Measurements from ENCODE around the gene SCN10A. TPM values are rescaled to one million over a fixed set of nuclear protein-coding genes. Genes with fewer than 3 reads are reported as not detected.

SCN10A gene
- total RNA-seq, 2 experiments from 2014 or later: not detected

GRCh38 chr3:38690185-38690584 lies 125.8 kb downstream of the SCN10A start:
- H3K27ac Mint-ChIP-seq: no peak overlapping the region
- H3K36me3 Mint-ChIP-seq: no peaks in the 10 kb centered on the region
- no peak for DNase-seq
- no peak overlapping the region for H3K4me3 Mint-ChIP-seq
- H3K4me1 Mint-ChIP-seq: no peaks in the 10 kb centered on the region
- no peak for ATAC-seq
- CTCF ChIA-PET: interaction anchor here (0.7 kb wide), 1 partner anchor 48 kb away, joined by 3 read pairs; no protein-coding TSS in a partner anchor
- H3K9me3 Mint-ChIP-seq (ENCODE audit: low read depth): no peaks in the 10 kb centered on the region
- H3K27me3 Mint-ChIP-seq: peaks cover 3% of the 10 kb centered on the region

- DNase-seq: no peak
- H3K27ac Mint-ChIP-seq: no peak overlapping the region
- H3K4me1 Mint-ChIP-seq: no peaks in the 10 kb centered on the region
- CTCF ChIA-PET: interaction anchor here (0.7 kb wide), 1 partner anchor 48 kb away, joined by 3 read pairs; no protein-coding TSS in a partner anchor
- no peaks in the 10 kb centered on the region for H3K36me3 Mint-ChIP-seq
- no peaks in the 10 kb centered on the region for H3K27me3 Mint-ChIP-seq
- no peaks in the 10 kb centered on the region for H3K9me3 Mint-ChIP-seq (ENCODE audit: low read depth)
- ATAC-seq: no peak
- no peak overlapping the region for H3K4me3 Mint-ChIP-seq
Measured at GRCh38 chr3:38689774-38690173, 126.2 kb downstream of the SCN10A start.

DNA sequence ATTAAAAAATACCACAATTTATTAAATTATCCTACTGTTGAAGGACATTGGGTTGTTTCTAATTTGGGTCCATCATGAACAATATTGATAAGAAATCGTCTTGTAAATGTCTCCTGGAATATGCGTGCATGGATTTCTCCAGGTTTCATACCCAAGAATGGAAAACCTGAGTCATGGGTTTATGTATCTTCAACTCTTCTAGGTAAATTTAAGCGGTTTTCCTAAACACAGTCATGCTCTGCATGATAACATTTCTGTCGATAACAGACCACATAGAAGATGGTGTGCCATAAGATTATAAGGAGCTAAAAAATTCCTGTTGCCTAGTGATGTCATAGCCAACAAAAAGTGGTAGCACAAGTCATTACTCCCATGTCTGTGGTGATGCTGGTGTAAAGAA lies 126.7 kb downstream of the SCN10A start:
- Mint-ChIP-seq H3K9me3 (ENCODE audit: low read depth) (no peaks in the 10 kb centered on the region), H3K27ac (no peak overlapping the region)
- no peak for DNase-seq

GRCh38 chr3:38687321-38687720 lies 128.7 kb downstream of the SCN10A start:
- Mint-ChIP-seq H3K27ac (no peak overlapping the region), H3K4me3 (no peak overlapping the region), H3K36me3 (no peaks in the 10 kb centered on the region), H3K4me1 (no peaks in the 10 kb centered on the region), H3K9me3 (ENCODE audit: low read depth) (no peaks in the 10 kb centered on the region), H3K27me3 (no peaks in the 10 kb centered on the region)
- DNase-seq: no peak
- ATAC-seq: no peak
- CTCF ChIA-PET: interaction anchor here (1.4 kb wide), 1 partner anchor 166 kb away, joined by 3 read pairs; no protein-coding TSS in a partner anchor

More for the DNA sequence above, 126.7 kb downstream of the SCN10A start:
- no peak overlapping the region for H3K4me3 Mint-ChIP-seq
- CTCF ChIA-PET: no interaction called here
- no peaks in the 10 kb centered on the region for H3K4me1 Mint-ChIP-seq
- no peaks in the 10 kb centered on the region for H3K27me3 Mint-ChIP-seq
- no peaks in the 10 kb centered on the region for H3K36me3 Mint-ChIP-seq
- no peak for ATAC-seq

GRCh38 chr3:38684546-38684945 lies 131.5 kb downstream of the SCN10A start:
- H3K36me3 Mint-ChIP-seq: no peaks in the 10 kb centered on the region
- H3K27ac Mint-ChIP-seq: no peak overlapping the region
- H3K4me3 Mint-ChIP-seq: no peak overlapping the region
- CTCF ChIA-PET: interaction anchor here (1.2 to 1.3 kb wide), 2 partner anchors 29 to 33 kb away, joined by 4 read pairs; no protein-coding TSS in a partner anchor
- DNase-seq (no peak), ATAC-seq (no peak)
- peaks cover 7% of the 10 kb centered on the region for H3K27me3 Mint-ChIP-seq
- H3K9me3 Mint-ChIP-seq (ENCODE audit: low read depth): no peaks in the 10 kb centered on the region
- H3K4me1 Mint-ChIP-seq: no peaks in the 10 kb centered on the region

DNA sequence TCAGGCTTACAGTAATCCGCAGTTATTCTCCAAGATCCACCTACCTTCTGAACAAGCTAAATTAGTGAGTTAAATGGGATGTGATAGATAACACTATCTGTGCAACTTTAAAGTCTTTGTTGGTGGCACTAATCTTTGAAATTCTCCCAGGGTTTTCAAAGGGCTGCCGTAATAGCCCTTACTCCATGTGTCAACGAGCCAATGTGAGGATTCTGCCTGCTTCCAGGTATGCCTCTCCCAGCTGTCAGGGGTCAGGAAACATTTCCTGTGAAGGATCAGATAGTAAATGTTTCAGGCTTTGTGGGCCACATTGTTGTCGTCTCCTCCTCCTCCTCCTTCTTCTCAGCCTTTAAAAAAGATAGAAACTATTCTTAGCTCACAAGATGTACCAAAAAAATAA lies 146.3 kb downstream of the SCN10A start:
- Mint-ChIP-seq H3K4me1 (no peaks in the 10 kb centered on the region), H3K27me3 (peaks cover 44% of the 10 kb centered on the region), H3K9me3 (ENCODE audit: low read depth) (no peaks in the 10 kb centered on the region), H3K27ac (no peak overlapping the region), H3K36me3 (no peaks in the 10 kb centered on the region), H3K4me3 (no peak overlapping the region)
- no peak for DNase-seq
- CTCF ChIA-PET: interaction anchor here (1.1 to 2.1 kb wide), 3 partner anchors 18 to 150 kb away, joined by 3 to 8 read pairs (median 4); no protein-coding TSS in a partner anchor
- ATAC-seq: no peak

- DNase-seq: no peak
- ATAC-seq: no peak
- peaks cover 53% of the 10 kb centered on the region for H3K27me3 Mint-ChIP-seq
- CTCF ChIA-PET: interaction anchor here (0.8 to 4.1 kb wide), 5 partner anchors 11 to 166 kb away, joined by 3 to 21 read pairs (median 5); partner anchors contain the start of gene EXOG
- no peaks in the 10 kb centered on the region for H3K4me1 Mint-ChIP-seq
- no peak overlapping the region for H3K27ac Mint-ChIP-seq
- H3K36me3 Mint-ChIP-seq: no peaks in the 10 kb centered on the region
- H3K9me3 Mint-ChIP-seq (ENCODE audit: low read depth): no peaks in the 10 kb centered on the region
- no peak overlapping the region for H3K4me3 Mint-ChIP-seq
Measured at GRCh38 chr3:38662544-38662943, 153.5 kb downstream of the SCN10A start.

- H3K27ac Mint-ChIP-seq: no peak overlapping the region
- H3K4me3 Mint-ChIP-seq: no peak overlapping the region
- H3K36me3 Mint-ChIP-seq: no peaks in the 10 kb centered on the region
- no peaks in the 10 kb centered on the region for H3K9me3 Mint-ChIP-seq (ENCODE audit: low read depth)
- ATAC-seq (no peak), DNase-seq (peak; percentile 26)
- peaks cover 48% of the 10 kb centered on the region for H3K27me3 Mint-ChIP-seq
- H3K4me1 Mint-ChIP-seq: no peaks in the 10 kb centered on the region
- CTCF ChIA-PET: interaction anchor here (0.7 to 1.9 kb wide), 3 partner anchors 137 to 242 kb away, joined by 3 to 9 read pairs (median 4); no protein-coding TSS in a partner anchor
Measured at GRCh38 chr3:38658841-38659240, 157.2 kb downstream of the SCN10A start.

DNA sequence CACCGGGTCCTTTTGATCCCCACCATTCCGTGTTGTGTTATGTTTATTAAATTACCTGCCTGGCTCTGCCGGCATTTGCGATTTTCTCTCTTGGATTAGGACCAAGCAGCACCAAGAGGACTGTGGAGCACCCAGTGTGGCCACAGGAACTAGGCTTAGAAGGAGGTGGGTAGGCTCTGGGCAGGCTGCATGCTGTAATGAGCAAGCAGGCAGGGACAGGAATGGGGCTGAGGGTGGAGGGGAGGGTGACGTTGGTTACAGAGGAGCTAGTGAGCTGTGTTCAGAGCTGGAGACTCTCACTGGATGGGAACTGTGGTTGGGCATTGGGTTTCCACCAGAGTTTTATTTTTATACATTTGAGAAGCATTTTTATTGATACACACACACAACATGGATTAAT lies 158.6 kb downstream of the SCN10A start:
- no peaks in the 10 kb centered on the region for H3K4me1 Mint-ChIP-seq
- CTCF ChIA-PET: interaction anchor here (1.0 to 4.5 kb wide), 5 partner anchors 11 to 177 kb away, joined by 3 to 41 read pairs (median 3); partner anchors contain the start of gene EXOG
- H3K27ac Mint-ChIP-seq: no peak overlapping the region
- ATAC-seq: no peak
- H3K9me3 Mint-ChIP-seq (ENCODE audit: low read depth): no peaks in the 10 kb centered on the region
- H3K27me3 Mint-ChIP-seq: peaks cover 47% of the 10 kb centered on the region
- DNase-seq: peak; percentile 18
- H3K4me3 Mint-ChIP-seq: no peak overlapping the region
- H3K36me3 Mint-ChIP-seq: no peaks in the 10 kb centered on the region

DNA sequence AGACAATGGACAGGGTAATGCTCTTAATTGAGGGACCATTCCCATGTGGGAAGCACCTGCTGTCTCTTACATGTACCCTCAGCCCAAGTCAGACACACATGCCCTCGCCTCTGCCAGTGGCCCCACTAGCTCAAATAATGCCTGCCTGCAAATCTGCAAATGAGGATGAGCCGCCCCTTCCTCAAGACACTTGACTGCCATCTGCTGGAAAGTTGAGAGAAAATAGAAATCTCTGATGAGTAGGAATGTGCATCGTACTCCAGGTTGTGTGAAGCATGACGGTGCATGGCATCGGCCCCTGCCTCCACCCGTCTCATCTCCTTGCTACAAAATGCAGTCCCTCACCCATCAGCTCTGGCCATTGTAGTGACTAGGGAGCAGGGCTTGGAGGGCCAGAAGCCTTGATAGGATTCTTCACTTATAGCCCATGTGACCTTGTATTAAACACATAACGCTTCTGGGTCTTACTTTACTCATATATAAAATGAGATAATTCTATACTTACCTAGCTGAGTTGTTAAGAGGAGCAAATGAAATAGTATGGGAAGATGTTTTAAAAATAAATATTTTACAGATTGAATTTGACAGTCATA lies 160.2 kb downstream of the SCN10A start:
- peak; percentile 48 for DNase-seq
- CTCF ChIA-PET: interaction anchor here (0.6 to 4.5 kb wide), 13 partner anchors 9 to 733 kb away, joined by 3 to 41 read pairs (median 4); partner anchors contain the start of genes EXOG and XYLB
- no peak overlapping the region for H3K27ac Mint-ChIP-seq

GRCh38 chr3:38653685-38654537 lies 162.1 kb downstream of the SCN10A start:
- no peaks in the 10 kb centered on the region for H3K9me3 Mint-ChIP-seq (ENCODE audit: low read depth)
- H3K4me1 Mint-ChIP-seq: peaks cover 3% of the 10 kb centered on the region

More for the DNA sequence above, 160.2 kb downstream of the SCN10A start:
- Mint-ChIP-seq H3K27me3 (peaks cover 47% of the 10 kb centered on the region), H3K4me1 (peaks cover 3% of the 10 kb centered on the region), H3K4me3 (no peak overlapping the region), H3K36me3 (no peaks in the 10 kb centered on the region), H3K9me3 (ENCODE audit: low read depth) (no peaks in the 10 kb centered on the region)
- ATAC-seq: peak; percentile 40

GRCh38 chr3:38652934-38653333 lies 163.1 kb downstream of the SCN10A start:
- Mint-ChIP-seq H3K4me3 (no peak overlapping the region), H3K27ac (no peak overlapping the region), H3K36me3 (no peaks in the 10 kb centered on the region), H3K4me1 (peaks cover 8% of the 10 kb centered on the region), H3K9me3 (ENCODE audit: low read depth) (no peaks in the 10 kb centered on the region), H3K27me3 (peaks cover 29% of the 10 kb centered on the region)
- no peak for DNase-seq
- no peak for ATAC-seq
- CTCF ChIA-PET: interaction anchor here (2.0 to 3.5 kb wide), 7 partner anchors 9 to 347 kb away, joined by 7 to 69 read pairs (median 14); partner anchors contain the start of gene EXOG

More at GRCh38 chr3:38653685-38654537, 162.1 kb downstream of the SCN10A start:
- ATAC-seq (no peak), DNase-seq (peak; percentile 36)
- Mint-ChIP-seq H3K36me3 (no peaks in the 10 kb centered on the region), H3K27ac (no peak overlapping the region), H3K4me3 (no peak overlapping the region), H3K27me3 (peaks cover 36% of the 10 kb centered on the region)
- CTCF ChIA-PET: interaction anchor here (0.8 to 4.5 kb wide), 5 partner anchors 129 to 158 kb away, joined by 3 to 69 read pairs (median 17); partner anchors contain the start of gene EXOG

DNA sequence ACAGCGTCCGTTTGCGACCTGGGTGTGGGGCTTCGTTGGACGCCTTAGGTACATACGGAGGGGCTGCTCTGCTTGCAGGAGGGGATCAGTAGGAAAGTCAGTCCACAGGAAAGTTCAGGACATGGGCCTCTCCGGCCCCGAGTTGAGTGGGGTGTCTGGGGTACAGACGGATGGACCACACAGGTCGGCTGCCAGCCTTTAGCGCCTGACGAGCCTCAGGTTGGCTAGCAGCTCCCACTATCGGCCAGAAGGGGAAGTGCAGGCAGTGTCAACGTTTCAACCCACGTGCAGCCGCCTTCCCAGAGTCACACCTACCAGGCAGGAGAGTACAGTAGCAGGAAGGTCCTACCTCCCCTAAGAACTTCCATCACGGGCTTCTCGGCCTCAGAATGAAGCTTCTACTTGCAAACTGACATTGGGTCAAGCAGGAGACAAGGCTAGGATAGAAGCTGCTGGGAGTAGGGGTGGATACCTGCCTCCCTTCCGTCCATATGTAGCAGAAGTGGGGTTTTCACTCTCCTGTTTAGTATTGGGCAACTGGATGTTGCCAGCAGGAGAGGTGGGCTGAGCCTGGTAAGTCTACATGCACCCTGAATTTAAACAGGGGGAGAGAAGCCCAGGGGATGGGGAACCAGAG lies 164.7 kb downstream of the SCN10A start:
- H3K9me3 Mint-ChIP-seq (ENCODE audit: low read depth): no peaks in the 10 kb centered on the region
- peaks cover 8% of the 10 kb centered on the region for H3K4me1 Mint-ChIP-seq
- CTCF ChIA-PET: interaction anchor here (0.6 to 3.5 kb wide), 24 partner anchors 11 to 733 kb away, joined by 3 to 69 read pairs (median 4); partner anchors contain the start of gene EXOG
- H3K27ac Mint-ChIP-seq: no peak overlapping the region
- H3K27me3 Mint-ChIP-seq: peaks cover 20% of the 10 kb centered on the region
- ATAC-seq: peak; percentile 57
- peak; percentile 77 for DNase-seq
- no peak overlapping the region for H3K4me3 Mint-ChIP-seq
- no peaks in the 10 kb centered on the region for H3K36me3 Mint-ChIP-seq

Data from activated CD8-positive, alpha-beta memory T cell treated with anti-CD3 and anti-CD28 coated beads, Interleukin-2, amount 10 ng/mL, durations not matched to agents 7 days and 5 days (primary cell).